Measurements from ENCODE around the gene MAP7D3. TPM values are rescaled to one million over a fixed set of nuclear protein-coding genes. Genes with fewer than 3 reads are reported as not detected.

MAP7D3 gene
- total and polyA plus RNA-seq, 9 of the 15 experiments (the other 6 are each of a cell fraction or from before 2014, with no cell fraction given): 9.4 to 27.7 (median 14.0) TPM

DNA sequence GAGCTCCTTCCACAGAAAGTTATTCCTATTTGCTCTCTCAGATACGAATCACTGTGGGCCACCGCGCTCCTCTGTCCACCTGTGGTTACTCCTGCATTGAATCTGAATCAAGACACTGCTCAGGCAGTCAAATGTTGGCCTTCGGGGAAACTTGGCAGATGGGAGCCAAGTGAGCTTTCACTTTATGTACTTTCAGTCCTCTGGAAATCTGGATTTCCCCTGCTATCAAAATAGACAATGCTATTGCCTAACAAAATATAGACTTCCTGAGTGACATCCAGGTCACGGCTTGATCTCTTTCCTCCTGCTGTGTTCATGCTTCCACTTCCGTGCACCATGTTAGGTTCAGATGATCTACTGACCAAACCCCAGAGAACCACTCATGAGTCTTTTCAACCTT is 60.0 kb downstream of the MAP7D3 start:
- no peaks in the 10 kb centered on the region for H3K79me2 ChIP-seq (ENCODE audit: control insufficient read depth, insufficient read depth, low read length)
- no peak for FAIRE-seq

More for the DNA sequence above, 60.0 kb downstream of the MAP7D3 start:
- in situ Hi-C loops (cut with MboI) (no loop called here), intact Hi-C loops (cut with micrococcal nuclease) (no loop called here)
- ChIA-PET POLR2A (no interaction called here), CTCF (ENCODE audit: low intra/inter-chr PET ratio) (no interaction called here)
- 1% methylated on average over 6 of the region's 6 CpGs for WGBS (ENCODE audit: insufficient coverage, low coverage, missing lambda C conversion rate)
- H3K9ac ChIP-seq (ENCODE audit: insufficient read depth in 1 of 2, low read depth in 2 of 2, low read length in 2 of 2): no peak overlapping the region
- no peak overlapping the region for H2AFZ ChIP-seq (ENCODE audit: low read depth, low read length)
- TF ChIP-seq SMC3 (conservative IDR thresholded peaks at IDR 0.05; ENCODE audit: insufficient read depth, low read depth, low read length) (no peak), ZFX (CRISPR knock-in tag; IDR thresholded peaks at IDR 0.05) (no peak), FOXJ3 (CRISPR knock-in tag; IDR thresholded peaks at IDR 0.05) (no peak), YY1 (IDR thresholded peaks at IDR 0.05; ENCODE audit: borderline replicate concordance in 1 of 3, control insufficient read depth in 1 of 3, extremely low read depth in 1 of 3, insufficient read depth in 3 of 3, insufficient read length in 1 of 3, insufficient replicate concordance in 2 of 3, low read depth in 1 of 3, low read length in 2 of 3) (no peak), BACH1 (tag; IDR thresholded peaks at IDR 0.05) (no peak), HNRNPL (IDR thresholded peaks at IDR 0.05; ENCODE audit: low read depth, low read length) (no peak), FOXK2 (conservative IDR thresholded peaks at IDR 0.05 in 1 of 2, IDR thresholded peaks at IDR 0.05 in 1 of 2; ENCODE audit: low read depth in 2 of 2) (no peak), ZNF436 (CRISPR knock-in tag; IDR thresholded peaks at IDR 0.05) (no peak), POLR2H (tag; IDR thresholded peaks at IDR 0.05; ENCODE audit: low read depth) (no peak), KAT8 (IDR thresholded peaks at IDR 0.05; ENCODE audit: low read depth) (no peak), DIDO1 (tag; IDR thresholded peaks at IDR 0.05; ENCODE audit: low read depth) (no peak), PTRF (tag; IDR thresholded peaks at IDR 0.05) (no peak), BRCA1 (IDR thresholded peaks at IDR 0.05) (no peak), BRCA1 (CRISPR knock-in tag; IDR thresholded peaks at IDR 0.05) (no peak)
- TF ChIP-seq, protein P1, sequence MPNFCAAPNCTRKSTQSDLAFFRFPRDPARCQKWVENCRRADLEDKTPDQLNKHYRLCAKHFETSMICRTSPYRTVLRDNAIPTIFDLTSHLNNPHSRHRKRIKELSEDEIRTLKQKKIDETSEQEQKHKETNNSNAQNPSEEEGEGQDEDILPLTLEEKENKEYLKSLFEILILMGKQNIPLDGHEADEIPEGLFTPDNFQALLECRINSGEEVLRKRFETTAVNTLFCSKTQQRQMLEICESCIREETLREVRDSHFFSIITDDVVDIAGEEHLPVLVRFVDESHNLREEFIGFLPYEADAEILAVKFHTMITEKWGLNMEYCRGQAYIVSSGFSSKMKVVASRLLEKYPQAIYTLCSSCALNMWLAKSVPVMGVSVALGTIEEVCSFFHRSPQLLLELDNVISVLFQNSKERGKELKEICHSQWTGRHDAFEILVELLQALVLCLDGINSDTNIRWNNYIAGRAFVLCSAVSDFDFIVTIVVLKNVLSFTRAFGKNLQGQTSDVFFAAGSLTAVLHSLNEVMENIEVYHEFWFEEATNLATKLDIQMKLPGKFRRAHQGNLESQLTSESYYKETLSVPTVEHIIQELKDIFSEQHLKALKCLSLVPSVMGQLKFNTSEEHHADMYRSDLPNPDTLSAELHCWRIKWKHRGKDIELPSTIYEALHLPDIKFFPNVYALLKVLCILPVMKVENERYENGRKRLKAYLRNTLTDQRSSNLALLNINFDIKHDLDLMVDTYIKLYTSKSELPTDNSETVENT (CRISPR knock-in tag; IDR thresholded peaks at IDR 0.05): no peak
- TF ChIP-seq, protein P2, sequence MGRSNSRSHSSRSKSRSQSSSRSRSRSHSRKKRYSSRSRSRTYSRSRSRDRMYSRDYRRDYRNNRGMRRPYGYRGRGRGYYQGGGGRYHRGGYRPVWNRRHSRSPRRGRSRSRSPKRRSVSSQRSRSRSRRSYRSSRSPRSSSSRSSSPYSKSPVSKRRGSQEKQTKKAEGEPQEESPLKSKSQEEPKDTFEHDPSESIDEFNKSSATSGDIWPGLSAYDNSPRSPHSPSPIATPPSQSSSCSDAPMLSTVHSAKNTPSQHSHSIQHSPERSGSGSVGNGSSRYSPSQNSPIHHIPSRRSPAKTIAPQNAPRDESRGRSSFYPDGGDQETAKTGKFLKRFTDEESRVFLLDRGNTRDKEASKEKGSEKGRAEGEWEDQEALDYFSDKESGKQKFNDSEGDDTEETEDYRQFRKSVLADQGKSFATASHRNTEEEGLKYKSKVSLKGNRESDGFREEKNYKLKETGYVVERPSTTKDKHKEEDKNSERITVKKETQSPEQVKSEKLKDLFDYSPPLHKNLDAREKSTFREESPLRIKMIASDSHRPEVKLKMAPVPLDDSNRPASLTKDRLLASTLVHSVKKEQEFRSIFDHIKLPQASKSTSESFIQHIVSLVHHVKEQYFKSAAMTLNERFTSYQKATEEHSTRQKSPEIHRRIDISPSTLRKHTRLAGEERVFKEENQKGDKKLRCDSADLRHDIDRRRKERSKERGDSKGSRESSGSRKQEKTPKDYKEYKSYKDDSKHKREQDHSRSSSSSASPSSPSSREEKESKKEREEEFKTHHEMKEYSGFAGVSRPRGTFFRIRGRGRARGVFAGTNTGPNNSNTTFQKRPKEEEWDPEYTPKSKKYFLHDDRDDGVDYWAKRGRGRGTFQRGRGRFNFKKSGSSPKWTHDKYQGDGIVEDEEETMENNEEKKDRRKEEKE (IDR thresholded peaks at IDR 0.05; ENCODE audit: borderline replicate concordance in 1 of 2, control insufficient read depth in 1 of 2, low read depth in 2 of 2, low read length in 1 of 2): no peak
- no peak overlapping the region for H3K4me3 ChIP-seq
- DNase-seq (ENCODE audit: extremely low read depth in 1 of 4, low spot score in 3 of 4) (no peak), ATAC-seq (no peak)
- peaks cover 0 to 13% of the 10 kb centered on the region in 2 experiments; a peak in 4 of 5 replicates for H3K27me3 ChIP-seq (ENCODE audit: control insufficient read depth in 2 of 2, insufficient read depth in 2 of 2, low read length in 2 of 2)
- H3K4me2 ChIP-seq (ENCODE audit: insufficient read depth, low read length): no peak overlapping the region
- no peaks in the 10 kb centered on the region for H4K20me1 ChIP-seq (replicated peaks; ENCODE audit: control insufficient read depth, insufficient read depth, low read length)
- no peak overlapping the region for H3K27ac ChIP-seq (ENCODE audit: extremely low read depth, low read depth, low read length)
- no TSS peak for BruUV-seq (replicated peaks)
- H3K9me1 ChIP-seq (ENCODE audit: control insufficient read depth, insufficient read depth, low read length): no peaks in the 10 kb centered on the region
- H3K4me1 ChIP-seq (replicated peaks in 1 of 2; ENCODE audit: control insufficient read depth in 2 of 2, insufficient read depth in 2 of 2, low read length in 2 of 2): no peaks in the 10 kb centered on the region
- no peaks in the 10 kb centered on the region for H3K9me3 ChIP-seq (replicated peaks; ENCODE audit: control insufficient read depth, insufficient read depth, low read depth, low read length)
- H3K36me3 ChIP-seq (ENCODE audit: control insufficient read depth, insufficient read depth, low read length): no peaks in the 10 kb centered on the region
